Thymus (tissue), 14 donors: ENCODE data around the gene AFAP1L2. TPM values are rescaled to one million over a fixed set of nuclear protein-coding genes. Genes with fewer than 3 reads are reported as not detected.

Source experiments
- DNase-seq, 9 donors: peaks; one replicate each; pipeline ENCODE4 v3.0.0-alpha.2; 2013; ENCODE audit warnings: low spot score in 9 of 9, low read depth in 6 of 9, missing footprints in 1 of 9
- H3K27ac ChIP-seq, 2 donors: one replicate each; pipeline ENCODE4 v1.5.1; 2013; ENCODE audit warnings: control low read depth in 1 of 2, low read depth in 1 of 2, low read length in 1 of 2, mild to moderate bottlenecking in 1 of 2, moderate library complexity in 1 of 2
- H3K27me3 ChIP-seq, 2 donors: one replicate each; pipeline ENCODE4 v1.5.1; 2013; ENCODE audit warnings: low read length in 1 of 2; ENCODE audit not compliant: control insufficient read depth in 2 of 2, insufficient read depth in 1 of 2
- H3K36me3 ChIP-seq, 2 donors: one replicate each; pipeline ENCODE4 v1.5.1; 2013; ENCODE audit warnings: low read length in 1 of 2, mild to moderate bottlenecking in 1 of 2, moderate library complexity in 1 of 2; ENCODE audit not compliant: control insufficient read depth in 2 of 2, insufficient read depth in 2 of 2
- H3K4me1 ChIP-seq, 2 donors: one replicate each; pipeline ENCODE4 v1.5.1; 2013; ENCODE audit warnings: low read length in 2 of 2; ENCODE audit not compliant: control insufficient read depth in 2 of 2, insufficient read depth in 2 of 2
- H3K4me3 ChIP-seq, 2 donors: one replicate each; pipeline ENCODE4 v1.5.1; 2013; ENCODE audit warnings: low read length in 2 of 2, control low read depth in 1 of 2, mild to moderate bottlenecking in 1 of 2
- H3K9me3 ChIP-seq, 2 donors: one replicate each; pipeline ENCODE4 v1.5.1; 2013; ENCODE audit warnings: low read length in 1 of 2, mild to moderate bottlenecking in 1 of 2; ENCODE audit not compliant: control insufficient read depth in 2 of 2, insufficient read depth in 1 of 2
- WGBS: extraction: QIAGEN DNeasy Blood & Tissue Kit; methylation state at CpG from one replicate; pipeline ENCODE4 v1.1.7; 2013; 5-methylcytosine and 5-hydroxymethylcytosine counted together
- long read RNA-seq, 10 donors: transcript quantifications; one replicate each; lab custom pipeline, GENCODE V29; 2026
- polyA plus RNA-seq: library from polyadenylated mRNA; stranded (reverse); fragments of 200-250 nt; gene quantifications from one replicate; pipeline ENCODE4 v1.2.3, GENCODE V29; 2013
- total RNA-seq: library from RNA; stranded (reverse); fragments of 120-200 nt; gene quantifications from one replicate; pipeline ENCODE4 v1.2.4, GENCODE V29; 2013
- donor health status: healthy.

AFAP1L2 gene
- total RNA-seq (15.8 TPM), polyA plus RNA-seq (21.3 TPM)
- long read RNA-seq, donor 1, result 0 reads
- long read RNA-seq, donor 2, result 0 reads
- long read RNA-seq, donor 3, partial matches to known transcripts, result 0 of 4 reads
- long read RNA-seq, donor 3, other reads (novel, unspliced or antisense), result 0 of 4 reads
- long read RNA-seq, donor 4, result 0 reads
- long read RNA-seq, donor 5, partial matches to known transcripts, result 5 of 7 reads
- long read RNA-seq, donor 5, other reads (novel, unspliced or antisense), result 0 of 7 reads
- long read RNA-seq, donor 6, partial matches to known transcripts, result 0 of 3 reads
- long read RNA-seq, donor 6, other reads (novel, unspliced or antisense), result 0 of 3 reads
- long read RNA-seq, donor 7, result 0 reads
- long read RNA-seq, donor 8, partial matches to known transcripts, result 0 of 1 reads
- long read RNA-seq, donor 8, other reads (novel, unspliced or antisense), result 0 of 1 reads
- long read RNA-seq, donor 9, partial matches to known transcripts, result 0 of 1 reads
- long read RNA-seq, donor 9, other reads (novel, unspliced or antisense), result 0 of 1 reads
- long read RNA-seq, donor 10, result 0 reads

GRCh38 chr10:114404171-114405010 lies at the start of gene AFAP1L2:
TSS of gene AFAP1L2 (minus strand) at chr10:114404502. CDS start at chr10:114404455, 47 bp downstream.
- WGBS, result 2% methylated on average over 88 of the region's 88 CpGs
- no peak for DNase-seq
- Histone ChIP-seq H3K27ac (peak within 1 kb of the TSS; percentile 70 to 76), H3K4me3 (peak within 1 kb of the TSS; percentile 30 to 42), H3K36me3 (no peaks in the 10 kb centered on the region), H3K27me3 (peaks cover 40 to 59% of the 10 kb centered on the region in 2 donors), H3K4me1 (peaks cover 0 to 24% of the 10 kb centered on the region in 2 donors), H3K9me3 (peaks cover 1 to 3% of the 10 kb centered on the region in 2 donors)

- Histone ChIP-seq H3K9me3 (no peaks in the 10 kb centered on the region), H3K4me1 (no peaks in the 10 kb centered on the region), H3K27me3 (no peaks in the 10 kb centered on the region), H3K27ac (no peak overlapping the region), H3K36me3 (peaks cover 2 to 11% of the 10 kb centered on the region in 2 donors), H3K4me3 (no peak overlapping the region)
- no peak for DNase-seq
- 98% methylated on average over 9 of the region's 9 CpGs for WGBS
Observed at GRCh38 chr10:114453576-114453975, 49.3 kb upstream of the AFAP1L2 start.

- Histone ChIP-seq H3K4me3 (no peak overlapping the region), H3K27me3 (no peaks in the 10 kb centered on the region), H3K36me3 (peaks cover 6 to 10% of the 10 kb centered on the region in 2 donors), H3K9me3 (no peaks in the 10 kb centered on the region), H3K4me1 (no peaks in the 10 kb centered on the region), H3K27ac (no peak overlapping the region)
- DNase-seq, result no peak
- 98% methylated on average over 2 of the region's 2 CpGs for WGBS
Observed at GRCh38 chr10:114448897-114449296, 44.6 kb upstream of the AFAP1L2 start.

GRCh38 chr10:114445332-114445731 lies 41.0 kb upstream of the AFAP1L2 start:
- Histone ChIP-seq H3K9me3 (no peaks in the 10 kb centered on the region), H3K27ac (no peak overlapping the region), H3K4me3 (no peak overlapping the region), H3K36me3 (peaks cover 7 to 12% of the 10 kb centered on the region in 2 donors), H3K27me3 (no peaks in the 10 kb centered on the region), H3K4me1 (no peaks in the 10 kb centered on the region)
- no peak for DNase-seq
- 89% methylated on average over 6 of the region's 6 CpGs for WGBS

DNA sequence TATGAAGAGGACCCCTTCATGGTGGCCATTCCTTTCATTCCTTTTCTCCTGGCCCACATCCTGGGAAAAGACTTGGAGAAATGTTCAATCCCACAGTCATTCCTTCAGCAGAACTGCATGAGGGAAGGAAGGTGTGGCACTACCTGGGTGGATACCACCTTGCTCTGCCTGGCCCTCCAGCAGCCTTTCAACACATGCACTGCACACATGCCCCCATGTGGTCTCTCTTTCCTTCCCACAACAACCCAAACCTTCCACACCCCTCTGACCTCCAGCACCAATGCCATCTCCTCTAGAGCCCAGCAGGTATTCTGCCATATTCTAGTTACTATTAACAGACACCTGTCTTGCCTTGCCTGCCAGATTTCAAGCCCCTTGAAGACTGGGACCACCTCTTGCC lies 40.5 kb upstream of the AFAP1L2 start:
- H3K9me3 ChIP-seq, result no peaks in the 10 kb centered on the region
- H3K4me3 ChIP-seq, result no peak overlapping the region
- no peak overlapping the region for H3K27ac ChIP-seq
- DNase-seq, result no peak
- H3K4me1 ChIP-seq, result no peaks in the 10 kb centered on the region
- peaks cover 10 to 16% of the 10 kb centered on the region in 2 donors for H3K36me3 ChIP-seq
- H3K27me3 ChIP-seq, result no peaks in the 10 kb centered on the region

DNA sequence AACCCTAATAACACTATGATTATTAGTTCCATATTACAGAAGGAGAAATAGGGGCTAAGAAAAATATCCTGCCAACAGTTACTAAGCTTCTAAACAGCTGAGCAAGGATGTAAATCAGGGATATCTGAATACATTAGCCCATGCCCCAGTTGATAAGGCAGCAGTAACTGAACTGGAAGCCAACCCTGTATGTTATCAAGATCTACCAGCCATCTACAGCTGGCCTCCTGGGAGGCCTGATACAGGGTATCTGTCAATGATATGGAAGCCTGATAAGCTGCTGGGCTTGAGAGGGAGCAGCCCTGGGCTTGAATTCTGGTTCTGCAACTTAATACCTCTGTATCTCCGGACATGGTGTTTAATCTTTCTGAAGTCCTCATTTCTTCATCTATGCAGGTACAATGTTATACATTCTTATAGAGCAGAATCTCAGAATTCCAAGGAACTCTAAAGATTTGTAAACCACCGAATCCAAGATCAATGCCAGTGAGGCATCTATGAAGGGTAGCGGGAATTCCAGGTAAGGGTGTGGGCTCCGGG lies 37.9 kb upstream of the AFAP1L2 start:
- H3K4me3 ChIP-seq, result no peak overlapping the region
- WGBS, result 74% methylated on average over 4 of the region's 4 CpGs
- no peaks in the 10 kb centered on the region for H3K4me1 ChIP-seq
- no peaks in the 10 kb centered on the region for H3K27me3 ChIP-seq
- no peak for DNase-seq
- H3K9me3 ChIP-seq, result no peaks in the 10 kb centered on the region
- H3K36me3 ChIP-seq, result peaks cover 21 to 34% of the 10 kb centered on the region in 2 donors
- no peak overlapping the region for H3K27ac ChIP-seq

- Histone ChIP-seq H3K4me3 (no peak overlapping the region), H3K4me1 (no peaks in the 10 kb centered on the region), H3K36me3 (peaks cover 21 to 44% of the 10 kb centered on the region in 2 donors), H3K27ac (no peak overlapping the region), H3K9me3 (no peaks in the 10 kb centered on the region), H3K27me3 (no peaks in the 10 kb centered on the region)
- DNase-seq, result no peak
- 100% methylated on average over 1 of the region's 1 CpG for WGBS
Observed at GRCh38 chr10:114441107-114441506, 36.8 kb upstream of the AFAP1L2 start.

DNA sequence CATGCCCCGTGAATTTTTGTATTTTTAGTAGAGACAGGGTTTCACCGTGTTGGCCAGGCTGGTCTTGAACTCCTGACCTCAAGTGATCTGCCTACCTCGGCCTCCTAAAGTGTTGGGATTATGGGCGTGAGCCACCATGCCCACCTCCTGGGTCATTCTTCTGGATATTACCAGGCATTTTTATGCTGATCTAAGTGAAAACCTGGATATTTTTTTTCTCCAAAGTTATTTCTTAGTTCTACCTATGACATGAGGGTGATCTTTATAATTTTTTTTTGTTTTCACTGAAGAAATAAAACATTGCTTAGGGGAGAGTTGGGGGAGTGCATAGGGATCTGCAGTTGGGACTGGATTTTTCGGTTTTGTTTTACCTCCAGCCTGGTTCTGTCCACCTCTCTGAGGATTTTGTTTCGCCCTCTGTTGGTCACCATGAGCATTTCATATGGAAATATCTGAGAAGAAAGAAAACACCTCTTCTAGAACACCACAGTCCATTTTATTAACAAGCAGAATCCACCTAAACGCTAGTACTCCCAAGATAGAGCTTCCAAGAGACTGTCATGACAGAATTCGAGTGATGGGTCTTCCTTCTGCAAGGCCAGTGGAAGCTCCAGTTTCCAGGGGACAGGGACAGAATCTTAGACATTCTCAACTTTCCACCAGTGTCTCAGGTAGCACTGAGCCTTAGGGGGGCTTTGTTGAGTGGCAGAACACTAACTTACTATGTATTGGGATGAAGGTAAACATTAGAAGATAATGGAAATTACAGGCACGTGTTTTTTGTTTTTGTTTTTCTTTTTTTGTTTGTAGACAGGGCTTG lies 33.4 kb upstream of the AFAP1L2 start:
- WGBS, result 95% methylated on average over 9 of the region's 9 CpGs
- no peaks in the 10 kb centered on the region for H3K9me3 ChIP-seq
- H3K27me3 ChIP-seq, result no peaks in the 10 kb centered on the region
- peaks cover 22 to 59% of the 10 kb centered on the region in 2 donors for H3K36me3 ChIP-seq
- no peaks in the 10 kb centered on the region for H3K4me1 ChIP-seq
- H3K4me3 ChIP-seq, result no peak overlapping the region
- H3K27ac ChIP-seq, result no peak overlapping the region
- peak in 1 of 9 donors; percentile 11 for DNase-seq
